Measurements from ENCODE around the gene TLR7.

DNA sequence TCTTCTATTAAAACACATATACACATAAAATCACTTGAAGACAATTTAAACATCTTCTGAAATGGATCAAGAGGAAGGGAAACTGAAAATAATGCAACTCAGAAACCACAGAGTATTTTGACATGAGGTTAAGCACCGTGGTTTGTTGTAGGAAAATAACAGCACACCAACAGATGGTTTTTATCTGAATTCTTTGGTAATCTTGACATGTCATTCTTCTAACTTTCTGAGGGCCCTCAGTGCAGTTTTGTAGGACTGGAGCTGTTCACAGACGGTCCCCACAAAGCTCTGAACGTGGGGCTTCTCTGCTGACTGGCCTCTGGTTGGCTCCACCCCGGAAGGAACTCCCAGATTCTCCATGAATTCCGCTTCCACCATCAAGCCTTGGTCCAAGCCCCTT, 23.6 kb downstream of the TLR7 start:
- TF ChIP-seq, protein P1, sequence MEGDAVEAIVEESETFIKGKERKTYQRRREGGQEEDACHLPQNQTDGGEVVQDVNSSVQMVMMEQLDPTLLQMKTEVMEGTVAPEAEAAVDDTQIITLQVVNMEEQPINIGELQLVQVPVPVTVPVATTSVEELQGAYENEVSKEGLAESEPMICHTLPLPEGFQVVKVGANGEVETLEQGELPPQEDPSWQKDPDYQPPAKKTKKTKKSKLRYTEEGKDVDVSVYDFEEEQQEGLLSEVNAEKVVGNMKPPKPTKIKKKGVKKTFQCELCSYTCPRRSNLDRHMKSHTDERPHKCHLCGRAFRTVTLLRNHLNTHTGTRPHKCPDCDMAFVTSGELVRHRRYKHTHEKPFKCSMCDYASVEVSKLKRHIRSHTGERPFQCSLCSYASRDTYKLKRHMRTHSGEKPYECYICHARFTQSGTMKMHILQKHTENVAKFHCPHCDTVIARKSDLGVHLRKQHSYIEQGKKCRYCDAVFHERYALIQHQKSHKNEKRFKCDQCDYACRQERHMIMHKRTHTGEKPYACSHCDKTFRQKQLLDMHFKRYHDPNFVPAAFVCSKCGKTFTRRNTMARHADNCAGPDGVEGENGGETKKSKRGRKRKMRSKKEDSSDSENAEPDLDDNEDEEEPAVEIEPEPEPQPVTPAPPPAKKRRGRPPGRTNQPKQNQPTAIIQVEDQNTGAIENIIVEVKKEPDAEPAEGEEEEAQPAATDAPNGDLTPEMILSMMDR (optimal IDR thresholded peaks at IDR 0.05 in 1 of 3, IDR thresholded peaks at IDR 0.05 in 1 of 3, conservative IDR thresholded peaks at IDR 0.05 in 1 of 3; ENCODE audit: extremely low read depth in 1 of 3, insufficient read depth in 2 of 3, low read length in 3 of 3) = no peak
- no peak for TF ChIP-seq EZH2 (IDR thresholded peaks at IDR 0.05; ENCODE audit: low read length)
